Heart left ventricle (tissue), 13 donors: Measurements from ENCODE around the gene CES1.

Source experiments
- CTCF ChIP-seq, 12 donors: fragments of 200-600 bp; sonication (generic) in 4 of 12; IDR thresholded peaks; one replicate each; pipeline versions ENCODE4 v1.5.0 to v1.8.0; 2018 to 2022; ENCODE audit warnings: antibody characterized with exemption in 12 of 12, mild to moderate bottlenecking in 5 of 12
- POLR2A ChIP-seq, 2 donors: fragments of 450-650 bp; IDR thresholded peaks; one replicate each; pipeline ENCODE4 v1.6.1; 2017; ENCODE audit warnings: antibody characterized with exemption in 2 of 2, mild to moderate bottlenecking in 2 of 2, moderate library complexity in 2 of 2
- donor health status: ischemic (EF 13 %, LVEDD 7.1; RV severe dilation, severe dysfunction).
- donor health status: DM: no; HTN: yes; CAD: no.
- donor health status: DM: no; HTN: no; CAD: no.
- donor health status: ischemic (EF 25% LVEDD 6.9; RV normal size, moderate dysfunction).
- donor health status: ischemic (EF 25% LVEDD 5.7; RV mildly dilated, moderate dysfunction).
- donor health status: ischemic (EF 35%, LVEDD 5.7; RV mildly dilated, moderate dysfunction).
- donor health status: nonischemic (EF 11% LVEDD 7.7; RV severe dilation, severe dysfunction).
- donor health status: DM: yes; HTN: yes; CAD: no.
- donor health status: PGD.
- donor health status: ischemic (EF 29% LVEDD 5.4; RV normal size, mild dysfunction).
- donor health status: nonischemic (EF 23%, LVEDD 6.1; RV moderate dilation, normal function).

- TF ChIP-seq CTCF (IDR thresholded peaks at IDR 0.05) (no peak), POLR2A (IDR thresholded peaks at IDR 0.05) (no peak)
Observed at GRCh38 chr16:55876854-55877253, 44.0 kb upstream of the CES1 start.
